Measurements from ENCODE around the gene KIAA1549. TPM values are rescaled to one million over a fixed set of nuclear protein-coding genes. Genes with fewer than 3 reads are reported as not detected.

KIAA1549 gene
- total RNA-seq, 3 donors from 2014 or later (not counting 1 experiment from before 2014, with no cell fraction given), result 0.08 to 0.09 (median 0.09) TPM

- Mint-ChIP-seq H3K27ac (no peak overlapping the region), H3K4me1 (no peaks in the 10 kb centered on the region), H3K9me3 (no peaks in the 10 kb centered on the region), H3K4me3 (no peak overlapping the region), H3K36me3 (no peaks in the 10 kb centered on the region), H3K27me3 (ENCODE audit: low read depth in 2 of 2) (peaks cover 9 to 14% of the 10 kb centered on the region in 2 donors)
- no peaks in the 10 kb centered on the region for H3K36me3 ChIP-seq (ENCODE audit: control insufficient read depth, insufficient read depth, low read length)
- no peak overlapping the region for H3K27ac ChIP-seq (ENCODE audit: low read length)
- no peaks in the 10 kb centered on the region for H3K9me3 ChIP-seq (ENCODE audit: control insufficient read depth, insufficient read depth, low read length)
- H3K4me3 ChIP-seq (ENCODE audit: low read length), result no peak overlapping the region
- ATAC-seq (no peak), DNase-seq (no peak)
- H3K27me3 ChIP-seq (ENCODE audit: control insufficient read depth, insufficient read depth, low read length), result no peaks in the 10 kb centered on the region
- H3K4me1 ChIP-seq (ENCODE audit: control insufficient read depth, insufficient read depth, low read length), result no peaks in the 10 kb centered on the region
- TF ChIP-seq CTCF (IDR thresholded peaks at IDR 0.05), result no peak
- 92% methylated on average over 12 of the region's 12 CpGs for WGBS (ENCODE audit: insufficient coverage)
- intact Hi-C loops (cut with micrococcal nuclease), result no loop called here
Measured at GRCh38 chr7:138932870-138933269, 48.3 kb downstream of the KIAA1549 start.

GRCh38 chr7:138932427-138932826 lies 48.8 kb downstream of the KIAA1549 start:
- Histone ChIP-seq H3K36me3 (ENCODE audit: control insufficient read depth, insufficient read depth, low read length) (no peaks in the 10 kb centered on the region), H3K27me3 (ENCODE audit: control insufficient read depth, insufficient read depth, low read length) (no peaks in the 10 kb centered on the region), H3K9me3 (ENCODE audit: control insufficient read depth, insufficient read depth, low read length) (no peaks in the 10 kb centered on the region), H3K4me1 (ENCODE audit: control insufficient read depth, insufficient read depth, low read length) (no peaks in the 10 kb centered on the region), H3K4me3 (ENCODE audit: low read length) (no peak overlapping the region), H3K27ac (ENCODE audit: low read length) (no peak overlapping the region)
- ATAC-seq (no peak), DNase-seq (no peak)
- no peaks in the 10 kb centered on the region for H3K4me1 Mint-ChIP-seq
- no peak for TF ChIP-seq CTCF (IDR thresholded peaks at IDR 0.05)
- 95% methylated on average over 5 of the region's 5 CpGs for WGBS (ENCODE audit: insufficient coverage)
- peaks cover 9 to 14% of the 10 kb centered on the region in 2 donors for H3K27me3 Mint-ChIP-seq (ENCODE audit: low read depth in 2 of 2)
- H3K9me3 Mint-ChIP-seq, result no peaks in the 10 kb centered on the region
- intact Hi-C loops (cut with micrococcal nuclease), result no loop called here
- no peak overlapping the region for H3K4me3 Mint-ChIP-seq
- H3K36me3 Mint-ChIP-seq, result no peaks in the 10 kb centered on the region
- no peak overlapping the region for H3K27ac Mint-ChIP-seq

- H3K9me3 Mint-ChIP-seq, result no peaks in the 10 kb centered on the region
- H3K36me3 Mint-ChIP-seq, result no peaks in the 10 kb centered on the region
- H3K9me3 ChIP-seq (ENCODE audit: control insufficient read depth, insufficient read depth, low read length), result no peaks in the 10 kb centered on the region
- H3K27me3 ChIP-seq (ENCODE audit: control insufficient read depth, insufficient read depth, low read length), result no peaks in the 10 kb centered on the region
- no peaks in the 10 kb centered on the region for H3K4me1 Mint-ChIP-seq
- H3K4me1 ChIP-seq (ENCODE audit: control insufficient read depth, insufficient read depth, low read length), result no peaks in the 10 kb centered on the region
- H3K27ac ChIP-seq (ENCODE audit: low read length), result no peak overlapping the region
- no peak overlapping the region for H3K4me3 ChIP-seq (ENCODE audit: low read length)
- no peak overlapping the region for H3K27ac Mint-ChIP-seq
- no peaks in the 10 kb centered on the region for H3K36me3 ChIP-seq (ENCODE audit: control insufficient read depth, insufficient read depth, low read length)
- WGBS (ENCODE audit: insufficient coverage), result 100% methylated on average over 1 of the region's 1 CpG
- ATAC-seq (no peak), DNase-seq (no peak)
- H3K27me3 Mint-ChIP-seq (ENCODE audit: low read depth in 2 of 2), result peaks cover 9 to 11% of the 10 kb centered on the region in 2 donors
- TF ChIP-seq CTCF (IDR thresholded peaks at IDR 0.05), result no peak
- intact Hi-C loops (cut with micrococcal nuclease), result no loop called here
- no peak overlapping the region for H3K4me3 Mint-ChIP-seq
Measured at GRCh38 chr7:138929969-138930368, 51.2 kb downstream of the KIAA1549 start.

GRCh38 chr7:138926241-138926612 lies 55.0 kb downstream of the KIAA1549 start:
- Mint-ChIP-seq H3K27ac (no peak overlapping the region), H3K27me3 (ENCODE audit: low read depth in 2 of 2) (peaks cover 0 to 4% of the 10 kb centered on the region in 2 donors), H3K9me3 (no peaks in the 10 kb centered on the region), H3K4me3 (no peak overlapping the region), H3K4me1 (no peaks in the 10 kb centered on the region), H3K36me3 (no peaks in the 10 kb centered on the region)
- no peaks in the 10 kb centered on the region for H3K4me1 ChIP-seq (ENCODE audit: control insufficient read depth, insufficient read depth, low read length)
- H3K36me3 ChIP-seq (ENCODE audit: control insufficient read depth, insufficient read depth, low read length), result no peaks in the 10 kb centered on the region
- no peak for TF ChIP-seq CTCF (IDR thresholded peaks at IDR 0.05)
- H3K27ac ChIP-seq (ENCODE audit: low read length), result no peak overlapping the region
- no peaks in the 10 kb centered on the region for H3K9me3 ChIP-seq (ENCODE audit: control insufficient read depth, insufficient read depth, low read length)
- ATAC-seq (no peak), DNase-seq (no peak)
- H3K4me3 ChIP-seq (ENCODE audit: low read length), result no peak overlapping the region
- no peaks in the 10 kb centered on the region for H3K27me3 ChIP-seq (ENCODE audit: control insufficient read depth, insufficient read depth, low read length)
- WGBS (ENCODE audit: insufficient coverage), result 75% methylated on average over 8 of the region's 8 CpGs
- intact Hi-C loops (cut with micrococcal nuclease), result no loop called here

All from natural killer cell (primary cell).